Ishikawa (cell line): ENCODE measurements around the gene RAF1.

ENCODE experiments used
- EP300 ChIP-seq: IDR thresholded peaks from 2 replicates; pipeline ENCODE4 v1.6.1; 2012; ENCODE audit warnings: borderline replicate concordance
- YY1 ChIP-seq: IDR thresholded peaks from 2 replicates; pipeline ENCODE4 v1.6.1; 2012; ENCODE audit warnings: low read depth

DNA sequence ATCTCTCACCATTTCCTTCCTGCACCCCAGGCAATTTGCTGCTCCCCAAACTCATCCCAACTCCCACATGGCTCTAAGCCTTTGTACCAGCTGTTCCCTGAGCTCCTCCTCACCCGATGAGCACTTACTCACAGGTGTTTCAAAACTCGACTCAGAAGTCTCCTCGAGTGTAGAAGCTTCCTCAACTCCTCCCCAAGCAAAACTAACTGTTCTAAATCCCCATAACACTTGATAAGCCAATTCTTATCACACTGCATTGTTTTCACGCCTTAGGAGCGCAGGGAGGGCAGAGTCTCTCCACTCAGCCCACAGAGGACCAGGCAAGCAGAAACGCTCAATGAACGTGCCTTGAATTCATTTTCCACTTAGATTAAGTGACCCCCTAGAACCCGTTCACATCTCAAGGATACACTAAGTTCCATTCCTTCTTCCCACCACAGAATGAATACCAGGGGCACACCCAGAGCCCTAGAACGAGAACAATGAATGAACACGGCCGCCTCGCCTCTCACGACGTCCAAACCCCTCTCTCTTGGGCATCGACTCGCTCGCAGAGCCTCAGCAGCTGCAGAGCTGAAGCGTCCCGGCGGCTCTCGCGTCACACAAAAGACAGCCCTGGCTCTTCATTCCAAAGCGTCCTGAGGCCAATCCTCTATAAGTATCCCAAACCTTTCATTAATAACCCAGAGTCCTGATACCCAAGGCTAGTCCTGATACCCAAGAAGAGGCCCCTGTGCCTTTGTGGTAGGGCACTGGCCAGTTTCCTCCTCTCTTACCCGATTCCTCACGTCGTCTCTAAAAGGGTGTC is 1.1 kb downstream of the RAF1 start:
- TF ChIP-seq YY1 (no peak), EP300 (no peak)
